Stimulated activated CD8-positive, alpha-beta memory T cell treated with anti-CD3 and anti-CD28 coated beads, Interleukin-12 subunit alpha, Interleukin-12 subunit beta, amount 100 ng/mL, for 24 hours (primary cell): ENCODE results near the gene MUC12.
"Not testable (repeated sequence)": the region's sequence is repeated elsewhere in the genome, so short reads cannot be mapped to it uniquely, and the experiment has no call there.

Experiments used
- DNase-seq: peaks from one replicate; pipeline ENCODE4 v3.0.0-alpha.2; 2020; ENCODE audit errors: extremely low read depth

MUC12 gene

GRCh38 chr7:100969066-100969615, at the start of gene MUC12:
Gene MUC12 (plus strand): TSS chr7:100969565. CDS start chr7:100969623, 58 bp downstream.
- no peak for DNase-seq

- DNase-seq, result not testable (repeated sequence)
These were observed 49.5 kb upstream of the MUC12 start for GRCh38 chr7:100919779-100920437.

GRCh38 chr7:100921039-100921438, 48.3 kb upstream of the MUC12 start:
- no peak for DNase-seq

GRCh38 chr7:100923616-100924015, 45.7 kb upstream of the MUC12 start:
- DNase-seq, result not testable (repeated sequence)

- DNase-seq, result no peak
These were observed 39.6 kb upstream of the MUC12 start for GRCh38 chr7:100929808-100930174.

- no peak for DNase-seq
These were observed 35.6 kb upstream of the MUC12 start for GRCh38 chr7:100933734-100934133.

GRCh38 chr7:100935381-100935780, 34.0 kb upstream of the MUC12 start:
- not testable (repeated sequence) for DNase-seq

GRCh38 chr7:100936167-100936566, 33.2 kb upstream of the MUC12 start:
- not testable (repeated sequence) for DNase-seq

GRCh38 chr7:100942045-100942774, 27.2 kb upstream of the MUC12 start:
- no peak for DNase-seq

- DNase-seq, result no peak
These were observed 25.7 kb upstream of the MUC12 start for GRCh38 chr7:100943693-100944092.

GRCh38 chr7:100944138-100944537, 25.2 kb upstream of the MUC12 start:
- DNase-seq, result no peak

GRCh38 chr7:100946111-100946510, 23.3 kb upstream of the MUC12 start:
- DNase-seq, result no peak

- no peak for DNase-seq
These were observed 22.5 kb upstream of the MUC12 start for GRCh38 chr7:100946766-100947365.

- no peak for DNase-seq
These were observed 21.6 kb upstream of the MUC12 start for GRCh38 chr7:100947792-100948191.

GRCh38 chr7:100949227-100949932, 20.0 kb upstream of the MUC12 start, which contains the start of gene MUC3A:
Gene MUC3A (plus strand): TSS chr7:100949534. CDS start chr7:100949625, 91 bp downstream.
- no peak for DNase-seq

GRCh38 chr7:100949933-100950443, 19.4 kb upstream of the MUC12 start:
- DNase-seq, result no peak

- DNase-seq, result no peak
These were observed 18.2 kb upstream of the MUC12 start for GRCh38 chr7:100951172-100951571.

- DNase-seq, result no peak
These were observed 17.3 kb upstream of the MUC12 start for GRCh38 chr7:100951888-100952560.

GRCh38 chr7:100952641-100953040, 16.7 kb upstream of the MUC12 start:
- no peak for DNase-seq

GRCh38 chr7:100957832-100958421, 11.4 kb upstream of the MUC12 start:
- DNase-seq, result no peak

GRCh38 chr7:100959894-100960293, 9.5 kb upstream of the MUC12 start:
- no peak for DNase-seq
